Mucosa of gallbladder (tissue), 1 donor: ENCODE data around the gene SULT2B1. TPM values are rescaled to one million over a fixed set of nuclear protein-coding genes. Genes with fewer than 3 reads are reported as not detected.
"Not testable (repeated sequence)": the region's sequence is repeated elsewhere in the genome, so short reads cannot be mapped to it uniquely, and the experiment has no call there.

Experiments
- DNase-seq: peaks from one replicate; pipeline ENCODE4 v3.0.0-alpha.2; 2020; ENCODE audit warnings: low spot score
- total RNA-seq: library from RNA; stranded (reverse); gene quantifications from one replicate; pipeline ENCODE4 v1.2.1, GENCODE V29; 2021
- donor health status: DM: no; HTN: no; CAD: no.

The SULT2B1 gene
- total RNA-seq, 1 donor from 2014 or later = 13.1 TPM

GRCh38 chr19:48618916-48619691 lies 67.1 kb downstream of the SULT2B1 start, which contains the start of the genes RPL18 and SPHK2:
TSS of gene RPL18 (minus strand) at chr19:48619178. CDS start at chr19:48619143, 35 bp downstream.
TSS of gene SPHK2 (plus strand) at chr19:48619506. CDS start at chr19:48620515, 1,009 bp downstream.
- peak; percentile 99 for DNase-seq

GRCh38 chr19:48619692-48620585 lies 68.0 kb downstream of the SULT2B1 start:
- DNase-seq = no peak

- DNase-seq = no peak
Observed at GRCh38 chr19:48623556-48624066, 71.6 kb downstream of the SULT2B1 start.

- peak; percentile 97 for DNase-seq
Observed at GRCh38 chr19:48624067-48624594, 72.2 kb downstream of the SULT2B1 start.

GRCh38 chr19:48624791-48625723 lies 73.1 kb downstream of the SULT2B1 start:
- DNase-seq = no peak

- no peak for DNase-seq
Observed at GRCh38 chr19:48625891-48626327, 73.9 kb downstream of the SULT2B1 start.

- no peak for DNase-seq
Observed at GRCh38 chr19:48627201-48627864, 75.4 kb downstream of the SULT2B1 start.

GRCh38 chr19:48627865-48628314 lies 75.9 kb downstream of the SULT2B1 start:
- no peak for DNase-seq

GRCh38 chr19:48628486-48629296 lies 76.7 kb downstream of the SULT2B1 start:
- no peak for DNase-seq

- no peak for DNase-seq
Observed at GRCh38 chr19:48629297-48629598, 77.3 kb downstream of the SULT2B1 start.

- peak; percentile 85 for DNase-seq
Observed at GRCh38 chr19:48629599-48630295, 77.8 kb downstream of the SULT2B1 start.

- peak; percentile 81 for DNase-seq
Observed at GRCh38 chr19:48630296-48631063, 78.5 kb downstream of the SULT2B1 start.

- DNase-seq = no peak
Observed at GRCh38 chr19:48631225-48631624, 79.3 kb downstream of the SULT2B1 start.

GRCh38 chr19:48632286-48632685 lies 80.3 kb downstream of the SULT2B1 start:
- not testable (repeated sequence) for DNase-seq

GRCh38 chr19:48632692-48633147 lies 80.7 kb downstream of the SULT2B1 start:
- no peak for DNase-seq

GRCh38 chr19:48633148-48634035 lies 81.4 kb downstream of the SULT2B1 start:
- no peak for DNase-seq

GRCh38 chr19:48634036-48634342 lies 82.0 kb downstream of the SULT2B1 start:
- no peak for DNase-seq
